Measurements from ENCODE around the gene MIPEP. TPM values are rescaled to one million over a fixed set of nuclear protein-coding genes. Genes with fewer than 3 reads are reported as not detected.

The MIPEP gene
- polyA plus RNA-seq, 1 donor (not counting 4 experiments of a cell fraction or from before 2014, with no cell fraction given): 35.0 TPM

DNA sequence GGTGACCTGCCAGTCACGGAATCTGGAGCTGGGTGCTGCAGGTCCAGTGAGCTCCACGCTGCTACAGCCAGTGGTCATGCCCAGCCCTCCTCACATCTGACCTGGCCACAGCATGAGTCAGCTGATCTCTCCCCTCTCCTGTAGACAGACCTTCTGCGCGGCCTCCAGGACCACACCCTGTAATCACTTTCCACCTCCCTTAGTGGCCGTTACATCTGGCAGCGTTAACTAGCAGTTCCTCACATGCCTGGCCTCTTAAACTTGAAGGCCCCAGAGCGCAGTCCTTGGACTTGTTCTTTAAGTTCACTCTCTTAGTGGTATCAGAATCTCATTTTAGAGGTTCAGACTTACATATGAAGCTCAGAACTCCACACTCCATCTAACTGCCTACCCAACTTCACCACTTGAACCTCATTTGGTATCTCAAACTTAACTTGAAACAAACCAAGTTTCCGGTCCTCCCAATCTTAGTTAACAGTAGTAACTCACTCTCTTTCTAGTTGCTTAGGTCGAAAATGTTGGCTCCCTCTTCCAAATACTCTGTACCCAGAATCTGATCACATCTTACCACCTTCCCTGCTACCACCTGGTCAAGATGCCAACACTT is 22.7 kb downstream of the MIPEP start:
- Histone ChIP-seq H3K27ac (ENCODE audit: control insufficient read depth, insufficient read depth, low read length) (peak overlapping the region; percentile 3), H3K9me1 (ENCODE audit: control insufficient read depth, extremely low read depth, insufficient read depth, low read length) (no peaks in the 10 kb centered on the region), H3K27me3 (ENCODE audit: control insufficient read depth, extremely low read depth, insufficient read depth, low read length) (no peaks in the 10 kb centered on the region), H2AFZ (ENCODE audit: control insufficient read depth, low read length) (peak overlapping the region; percentile 50), H3K36me3 (ENCODE audit: control insufficient read depth in 2 of 2, extremely low read depth in 1 of 2, insufficient read depth in 2 of 2, low read length in 2 of 2) (peaks cover 0 to 8% of the 10 kb centered on the region in 2 experiments), H3K9ac (ENCODE audit: control insufficient read depth, extremely low read depth, insufficient read depth, low read length) (no peak overlapping the region), H3K4me1 (ENCODE audit: control insufficient read depth, extremely low read depth, insufficient read depth, low read length) (peaks cover 42% of the 10 kb centered on the region), H3K79me2 (ENCODE audit: control insufficient read depth, insufficient read depth, low read length) (no peaks in the 10 kb centered on the region), H3K4me3 (ENCODE audit: control insufficient read depth in 2 of 3, extremely low read depth in 1 of 3, insufficient read depth in 2 of 3, low read depth in 1 of 3, low read length in 3 of 3) (no peak overlapping the region), H3K9me3 (ENCODE audit: control insufficient read depth, low read depth, low read length) (no peaks in the 10 kb centered on the region), H4K20me1 (ENCODE audit: control insufficient read depth, extremely low read depth, insufficient read depth, low read length) (no peaks in the 10 kb centered on the region), H3K4me2 (ENCODE audit: control insufficient read depth, extremely low read depth, insufficient read depth, low read depth, low read length) (no peak overlapping the region)
- DNase-seq (ENCODE audit: low read depth, low spot score) (no peak), FAIRE-seq (no peak)
- no peak for TF ChIP-seq EZH2 (IDR thresholded peaks at IDR 0.05; ENCODE audit: low read length)
- TF ChIP-seq, protein P1, sequence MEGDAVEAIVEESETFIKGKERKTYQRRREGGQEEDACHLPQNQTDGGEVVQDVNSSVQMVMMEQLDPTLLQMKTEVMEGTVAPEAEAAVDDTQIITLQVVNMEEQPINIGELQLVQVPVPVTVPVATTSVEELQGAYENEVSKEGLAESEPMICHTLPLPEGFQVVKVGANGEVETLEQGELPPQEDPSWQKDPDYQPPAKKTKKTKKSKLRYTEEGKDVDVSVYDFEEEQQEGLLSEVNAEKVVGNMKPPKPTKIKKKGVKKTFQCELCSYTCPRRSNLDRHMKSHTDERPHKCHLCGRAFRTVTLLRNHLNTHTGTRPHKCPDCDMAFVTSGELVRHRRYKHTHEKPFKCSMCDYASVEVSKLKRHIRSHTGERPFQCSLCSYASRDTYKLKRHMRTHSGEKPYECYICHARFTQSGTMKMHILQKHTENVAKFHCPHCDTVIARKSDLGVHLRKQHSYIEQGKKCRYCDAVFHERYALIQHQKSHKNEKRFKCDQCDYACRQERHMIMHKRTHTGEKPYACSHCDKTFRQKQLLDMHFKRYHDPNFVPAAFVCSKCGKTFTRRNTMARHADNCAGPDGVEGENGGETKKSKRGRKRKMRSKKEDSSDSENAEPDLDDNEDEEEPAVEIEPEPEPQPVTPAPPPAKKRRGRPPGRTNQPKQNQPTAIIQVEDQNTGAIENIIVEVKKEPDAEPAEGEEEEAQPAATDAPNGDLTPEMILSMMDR (optimal IDR thresholded peaks at IDR 0.05 in 1 of 3, IDR thresholded peaks at IDR 0.05 in 1 of 3, conservative IDR thresholded peaks at IDR 0.05 in 1 of 3; ENCODE audit: extremely low read depth in 1 of 3, insufficient read depth in 2 of 3, low read length in 3 of 3): no peak
- dilution Hi-C loops (cut with MboI; ENCODE audit: extremely low pct_ligation_motif_present, low sequenced_read_pairs): no loop called here

DNA sequence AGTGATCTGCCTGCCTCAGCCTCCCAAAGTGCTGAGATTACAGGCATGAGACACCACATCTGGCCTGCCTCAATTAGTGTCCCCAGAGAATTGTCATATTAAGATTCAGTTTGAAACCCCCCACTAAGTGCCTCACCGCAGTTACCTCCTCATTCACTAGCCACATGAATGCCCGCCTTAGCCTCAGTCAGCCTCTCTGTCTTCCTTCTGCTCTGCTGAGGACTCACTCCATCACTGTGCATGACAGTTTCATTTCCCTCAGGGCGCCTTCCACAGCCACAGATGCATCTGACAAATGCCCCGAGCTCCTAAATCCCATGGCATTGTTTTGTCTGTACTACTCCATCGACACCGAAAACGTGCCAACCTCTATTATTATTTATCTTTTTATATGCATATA is 23.3 kb downstream of the MIPEP start:
- Histone ChIP-seq H3K36me3 (ENCODE audit: control insufficient read depth in 2 of 2, extremely low read depth in 1 of 2, insufficient read depth in 2 of 2, low read length in 2 of 2) (peaks cover 0 to 8% of the 10 kb centered on the region in 2 experiments), H3K4me1 (ENCODE audit: control insufficient read depth, extremely low read depth, insufficient read depth, low read length) (peaks cover 41% of the 10 kb centered on the region), H3K79me2 (ENCODE audit: control insufficient read depth, insufficient read depth, low read length) (no peaks in the 10 kb centered on the region), H3K27ac (ENCODE audit: control insufficient read depth, insufficient read depth, low read length) (no peak overlapping the region), H3K9ac (ENCODE audit: control insufficient read depth, extremely low read depth, insufficient read depth, low read length) (no peak overlapping the region), H3K4me2 (ENCODE audit: control insufficient read depth, extremely low read depth, insufficient read depth, low read depth, low read length) (no peak overlapping the region), H3K9me1 (ENCODE audit: control insufficient read depth, extremely low read depth, insufficient read depth, low read length) (no peaks in the 10 kb centered on the region), H4K20me1 (ENCODE audit: control insufficient read depth, extremely low read depth, insufficient read depth, low read length) (no peaks in the 10 kb centered on the region), H3K9me3 (ENCODE audit: control insufficient read depth, low read depth, low read length) (no peaks in the 10 kb centered on the region), H3K27me3 (ENCODE audit: control insufficient read depth, extremely low read depth, insufficient read depth, low read length) (no peaks in the 10 kb centered on the region), H2AFZ (ENCODE audit: control insufficient read depth, low read length) (no peak overlapping the region), H3K4me3 (ENCODE audit: control insufficient read depth in 2 of 3, extremely low read depth in 1 of 3, insufficient read depth in 2 of 3, low read depth in 1 of 3, low read length in 3 of 3) (no peak overlapping the region)
- dilution Hi-C loops (cut with MboI; ENCODE audit: extremely low pct_ligation_motif_present, low sequenced_read_pairs): no loop called here
- no peak for TF ChIP-seq EZH2 (IDR thresholded peaks at IDR 0.05; ENCODE audit: low read length)
- TF ChIP-seq, protein P1 (optimal IDR thresholded peaks at IDR 0.05 in 1 of 3, IDR thresholded peaks at IDR 0.05 in 1 of 3, conservative IDR thresholded peaks at IDR 0.05 in 1 of 3; ENCODE audit: extremely low read depth in 1 of 3, insufficient read depth in 2 of 3, low read length in 3 of 3): no peak
- FAIRE-seq (no peak), DNase-seq (ENCODE audit: low read depth, low spot score) (no peak)
